Measurements from ENCODE around the gene TAS2R38.

Gene TAS2R38

DNA sequence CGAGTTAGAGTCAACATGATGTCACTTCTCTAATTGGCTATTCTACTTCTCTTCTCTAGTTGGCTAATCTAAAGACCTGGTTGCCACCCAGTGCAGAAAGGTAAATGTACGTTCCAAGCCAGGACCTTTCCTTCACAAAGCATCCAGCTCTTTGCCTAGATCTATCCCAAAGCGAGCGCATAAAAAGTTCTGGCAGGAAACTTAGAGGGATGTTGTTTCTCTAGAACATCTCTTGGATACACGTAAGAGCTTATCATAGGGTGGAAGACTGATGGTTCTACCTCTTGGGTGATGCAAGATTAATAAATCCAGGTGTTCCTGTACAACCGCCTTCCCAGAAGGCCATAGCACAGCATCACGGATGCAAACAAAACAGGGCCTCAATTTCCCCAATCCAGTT is at the start of gene TAS2R38:
TSS of gene TAS2R38 (minus strand) at position 101 of the 400 bp plus-strand sequence. CDS start at position 17, 84 bp downstream.
- in situ Hi-C loops (cut with MboI; ENCODE audit: low sequenced_read_pairs): no loop called here

DNA sequence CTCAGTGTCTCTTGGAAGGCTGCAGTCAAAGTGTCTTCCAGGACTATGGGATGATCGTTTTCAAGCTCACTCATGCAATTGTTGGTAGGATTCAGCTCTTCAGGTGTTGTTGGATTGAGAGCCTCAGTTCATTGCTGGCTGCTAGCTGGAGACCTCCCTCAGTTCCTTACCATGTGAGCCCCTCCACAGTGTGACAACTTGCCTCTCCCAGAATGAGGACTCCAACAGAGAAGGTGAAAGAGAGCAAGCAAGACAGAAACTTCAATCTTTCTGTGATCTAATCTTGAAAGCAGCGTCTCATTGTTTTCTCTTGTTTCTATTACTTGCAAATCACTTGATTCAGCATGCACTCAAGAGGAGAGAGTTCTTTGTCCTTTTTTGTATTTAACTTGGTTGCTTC is 44.6 kb upstream of the TAS2R38 start:
- DNase-seq (ENCODE audit: low spot score in 2 of 2): no peak
- in situ Hi-C loops (cut with MboI; ENCODE audit: low sequenced_read_pairs): no loop called here
- no peaks in the 10 kb centered on the region for H3K9me3 ChIP-seq

More for the DNA sequence above, at the start of gene TAS2R38:
- H3K27me3 ChIP-seq (ENCODE audit: low read depth): no peaks in the 10 kb centered on the region
- H3K4me3 ChIP-seq: no peak within 1 kb of the TSS
- no peak for DNase-seq (ENCODE audit: low spot score in 2 of 2)
- no peaks in the 10 kb centered on the region for H3K9me3 ChIP-seq
- H3K36me3 ChIP-seq (replicated peaks): no peaks in the 10 kb centered on the region
- H3K4me1 ChIP-seq: no peaks in the 10 kb centered on the region

DNA sequence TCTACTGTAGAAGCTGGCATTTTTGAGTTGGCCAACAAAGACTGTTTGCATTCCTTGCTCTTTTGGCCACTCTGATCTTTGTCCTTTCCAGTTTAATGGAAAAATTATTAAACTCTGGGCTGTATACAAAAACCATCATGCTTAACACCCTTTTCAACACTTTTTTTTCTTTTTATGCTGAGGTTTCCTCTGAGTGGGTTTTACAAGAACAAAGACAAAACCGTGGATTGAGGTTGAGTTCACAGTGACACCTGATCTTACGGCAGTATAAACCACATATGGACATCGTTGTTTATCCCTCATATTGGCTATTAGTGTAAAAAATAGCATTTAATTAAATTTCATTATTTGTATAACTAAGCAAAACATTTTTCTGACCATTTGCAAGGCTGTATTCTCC is 43.9 kb upstream of the TAS2R38 start:
- Histone ChIP-seq H3K4me1 (no peaks in the 10 kb centered on the region), H3K9me3 (no peaks in the 10 kb centered on the region), H3K36me3 (replicated peaks) (no peaks in the 10 kb centered on the region), H3K4me3 (no peak overlapping the region), H3K27me3 (ENCODE audit: low read depth) (no peaks in the 10 kb centered on the region)
- in situ Hi-C loops (cut with MboI; ENCODE audit: low sequenced_read_pairs): no loop called here
- no peak for DNase-seq (ENCODE audit: low spot score in 2 of 2)

More for the DNA sequence above, 44.6 kb upstream of the TAS2R38 start:
- H3K4me3 ChIP-seq: no peak overlapping the region
- H3K36me3 ChIP-seq (replicated peaks): no peaks in the 10 kb centered on the region
- H3K4me1 ChIP-seq: no peaks in the 10 kb centered on the region
- H3K27me3 ChIP-seq (ENCODE audit: low read depth): no peaks in the 10 kb centered on the region

DNA sequence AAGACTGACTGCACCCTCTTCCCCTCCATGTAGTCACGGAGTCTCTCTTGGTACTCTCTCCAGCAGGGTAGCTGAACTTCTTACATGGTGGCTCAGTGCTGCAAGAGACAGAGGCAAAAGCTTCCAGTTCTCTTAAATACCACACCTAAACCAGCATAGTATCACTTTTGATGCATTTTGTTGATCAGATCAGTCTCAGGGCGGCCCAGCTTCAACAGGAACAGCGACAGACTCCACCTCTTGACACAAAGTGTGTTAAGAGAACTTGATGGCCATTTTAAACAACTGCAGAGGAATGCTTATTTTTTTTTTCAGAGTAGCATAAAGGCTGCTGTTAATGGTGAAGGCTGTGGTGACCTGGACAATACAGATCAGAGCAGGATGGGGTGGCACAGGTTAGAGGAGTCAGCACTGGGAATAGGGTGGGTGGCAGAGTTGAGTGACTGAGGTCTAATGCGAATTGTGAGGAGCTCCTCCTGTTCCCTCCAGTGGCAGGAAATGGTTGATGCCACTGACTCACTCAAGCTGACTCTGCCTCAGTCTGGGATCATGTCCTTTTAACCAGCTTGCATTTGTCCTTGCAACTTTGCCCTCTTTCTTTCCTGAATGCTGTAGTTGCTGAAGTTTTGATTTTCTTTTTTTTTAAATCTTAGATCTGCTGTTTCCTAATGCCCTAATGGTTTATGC is 39.4 kb upstream of the TAS2R38 start:
- no peaks in the 10 kb centered on the region for H3K27me3 ChIP-seq (ENCODE audit: low read depth)
- in situ Hi-C loops (cut with MboI; ENCODE audit: low sequenced_read_pairs): no loop called here
- DNase-seq (ENCODE audit: low spot score in 2 of 2): no peak
- no peaks in the 10 kb centered on the region for H3K4me1 ChIP-seq
- no peaks in the 10 kb centered on the region for H3K36me3 ChIP-seq (replicated peaks)
- H3K9me3 ChIP-seq: no peaks in the 10 kb centered on the region
- H3K4me3 ChIP-seq: no peak overlapping the region

DNA sequence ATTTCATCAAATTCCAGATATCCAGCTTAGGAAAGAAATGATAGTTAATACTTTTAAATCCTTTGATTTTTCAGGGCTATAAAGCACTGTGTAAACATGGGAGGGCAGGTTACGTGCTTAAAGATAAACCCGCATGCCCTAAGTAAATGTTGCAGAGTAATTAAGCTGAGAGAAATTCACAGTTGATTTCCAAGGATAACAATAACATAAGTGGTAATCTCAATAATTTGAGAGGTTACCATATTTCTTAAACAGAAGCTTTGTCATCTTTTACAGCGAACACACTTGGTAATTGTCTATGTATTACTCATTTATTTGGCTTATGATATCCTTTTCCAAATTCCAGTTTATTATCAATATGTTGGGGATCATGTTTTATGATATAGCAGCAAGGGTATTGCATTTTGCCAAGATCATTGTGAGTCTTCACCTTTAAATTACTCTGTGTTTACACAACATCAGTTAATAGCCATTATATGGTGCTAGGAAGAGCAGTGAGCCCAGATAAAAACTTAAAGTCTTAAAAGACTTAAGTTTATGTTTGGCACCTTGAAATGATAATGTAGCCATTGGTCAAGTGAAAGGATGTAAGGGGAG is 37.5 kb upstream of the TAS2R38 start:
- no peaks in the 10 kb centered on the region for H3K9me3 ChIP-seq
- H3K4me3 ChIP-seq: no peak overlapping the region
- H3K36me3 ChIP-seq (replicated peaks): no peaks in the 10 kb centered on the region
- no peaks in the 10 kb centered on the region for H3K4me1 ChIP-seq
- DNase-seq (ENCODE audit: low spot score in 2 of 2): no peak
- H3K27me3 ChIP-seq (ENCODE audit: low read depth): no peaks in the 10 kb centered on the region
- in situ Hi-C loops (cut with MboI; ENCODE audit: low sequenced_read_pairs): no loop called here

DNA sequence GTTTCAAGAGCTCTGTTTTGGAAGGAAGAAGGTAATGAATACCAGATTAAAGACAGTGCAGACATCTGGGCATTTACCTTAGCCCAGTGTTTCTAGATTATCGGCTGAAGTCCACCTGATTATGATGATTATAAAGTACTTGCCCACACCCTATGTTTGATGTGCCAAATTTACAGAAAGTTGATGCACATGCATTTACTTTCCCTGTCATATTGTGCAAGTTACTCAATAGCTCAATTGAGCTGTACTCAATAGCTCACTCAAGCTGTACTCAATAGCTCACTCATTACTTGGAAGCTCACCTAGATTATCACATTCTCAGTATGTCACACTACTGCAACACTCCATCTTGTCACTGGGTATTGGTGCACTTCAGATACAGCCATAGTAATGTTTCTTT is 35.6 kb upstream of the TAS2R38 start:
- no peak for DNase-seq (ENCODE audit: low spot score in 2 of 2)
- no peaks in the 10 kb centered on the region for H3K9me3 ChIP-seq
- no peaks in the 10 kb centered on the region for H3K36me3 ChIP-seq (replicated peaks)
- H3K4me3 ChIP-seq: no peak overlapping the region
- no peaks in the 10 kb centered on the region for H3K4me1 ChIP-seq
- no peaks in the 10 kb centered on the region for H3K27me3 ChIP-seq (ENCODE audit: low read depth)
- in situ Hi-C loops (cut with MboI; ENCODE audit: low sequenced_read_pairs): no loop called here

DNA sequence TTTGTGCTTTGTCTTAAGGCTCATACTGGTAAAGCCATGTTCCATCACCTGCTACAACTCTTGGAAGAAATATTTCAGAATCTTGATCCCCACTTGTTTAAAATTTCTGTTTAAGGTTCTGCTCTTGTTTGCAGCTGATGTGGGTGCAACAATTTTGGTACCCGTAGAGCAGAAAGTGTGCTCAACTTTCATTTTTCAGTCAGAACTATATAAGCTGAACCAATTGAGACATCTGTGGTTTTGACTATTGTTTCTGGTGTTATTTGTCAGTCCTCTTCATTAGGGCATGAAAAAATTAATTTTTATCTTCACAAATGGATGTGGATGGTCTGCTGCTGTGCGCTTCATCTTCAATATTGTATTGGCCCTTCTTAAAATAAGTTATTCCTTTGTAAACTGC is 33.0 kb upstream of the TAS2R38 start:
- Histone ChIP-seq H3K27me3 (ENCODE audit: low read depth) (no peaks in the 10 kb centered on the region), H3K4me3 (no peak overlapping the region), H3K36me3 (replicated peaks) (no peaks in the 10 kb centered on the region), H3K9me3 (no peaks in the 10 kb centered on the region), H3K4me1 (no peaks in the 10 kb centered on the region)
- in situ Hi-C loops (cut with MboI; ENCODE audit: low sequenced_read_pairs): no loop called here
- no peak for DNase-seq (ENCODE audit: low spot score in 2 of 2)

DNA sequence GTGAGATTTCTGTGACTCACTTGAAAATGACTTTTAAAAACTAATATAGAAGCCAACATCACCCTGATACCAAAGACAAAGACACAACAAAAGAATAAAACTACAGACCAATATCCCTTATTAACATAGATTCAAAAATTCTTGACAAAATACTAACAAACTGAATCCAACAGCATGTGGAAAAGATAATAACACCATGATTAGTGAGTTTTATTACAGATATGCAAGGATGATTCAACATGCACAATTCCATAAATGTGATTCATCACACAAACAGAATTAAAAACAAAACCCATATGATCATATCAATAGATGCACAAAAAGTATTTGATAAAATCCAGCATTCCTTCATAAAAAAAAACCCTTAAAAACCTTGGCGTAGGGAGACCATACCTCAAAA is 28.6 kb upstream of the TAS2R38 start:
- in situ Hi-C loops (cut with MboI; ENCODE audit: low sequenced_read_pairs): no loop called here
- H3K36me3 ChIP-seq (replicated peaks): no peaks in the 10 kb centered on the region
- H3K4me3 ChIP-seq: no peak overlapping the region
- DNase-seq (ENCODE audit: low spot score in 2 of 2): no peak
- no peaks in the 10 kb centered on the region for H3K9me3 ChIP-seq
- no peaks in the 10 kb centered on the region for H3K4me1 ChIP-seq
- no peaks in the 10 kb centered on the region for H3K27me3 ChIP-seq (ENCODE audit: low read depth)

DNA sequence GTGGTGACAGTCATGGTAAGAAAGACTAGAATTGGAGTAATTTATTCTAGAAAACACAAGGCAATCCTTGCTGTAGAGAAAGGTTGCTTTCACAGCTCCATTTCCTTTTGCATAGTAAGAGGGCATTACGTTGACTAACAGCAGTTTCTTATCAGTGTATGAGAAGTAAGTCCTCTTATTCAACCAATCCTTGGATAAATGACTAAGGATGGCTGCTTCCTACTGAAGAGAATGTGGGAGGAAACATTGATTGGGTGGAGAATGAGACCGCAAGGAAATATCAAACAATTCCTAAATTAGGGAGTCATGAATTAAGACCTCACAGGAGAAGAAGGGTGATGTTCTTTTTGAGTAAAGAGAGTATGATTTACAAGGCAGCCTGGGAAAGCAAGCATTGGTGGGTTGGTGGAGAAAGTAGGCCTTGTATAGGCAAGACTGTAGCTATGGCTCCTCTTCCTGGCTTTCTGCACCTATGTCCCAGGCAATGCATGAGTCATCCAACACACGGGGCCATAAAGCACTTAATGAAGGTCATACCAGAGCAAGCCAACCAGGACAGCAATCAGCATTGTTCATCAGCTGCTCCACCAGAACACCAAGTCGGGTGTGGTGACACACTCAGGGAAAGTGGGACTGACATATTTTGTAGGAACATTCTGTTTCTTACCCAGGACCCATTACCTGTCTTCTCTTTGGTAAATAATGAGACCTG is 27.7 kb upstream of the TAS2R38 start:
- DNase-seq (ENCODE audit: low spot score in 2 of 2): no peak
- in situ Hi-C loops (cut with MboI; ENCODE audit: low sequenced_read_pairs): no loop called here
- H3K4me1 ChIP-seq: no peaks in the 10 kb centered on the region
- H3K36me3 ChIP-seq (replicated peaks): no peaks in the 10 kb centered on the region
- no peak overlapping the region for H3K4me3 ChIP-seq
- H3K9me3 ChIP-seq: no peaks in the 10 kb centered on the region
- H3K27me3 ChIP-seq (ENCODE audit: low read depth): no peaks in the 10 kb centered on the region

DNA sequence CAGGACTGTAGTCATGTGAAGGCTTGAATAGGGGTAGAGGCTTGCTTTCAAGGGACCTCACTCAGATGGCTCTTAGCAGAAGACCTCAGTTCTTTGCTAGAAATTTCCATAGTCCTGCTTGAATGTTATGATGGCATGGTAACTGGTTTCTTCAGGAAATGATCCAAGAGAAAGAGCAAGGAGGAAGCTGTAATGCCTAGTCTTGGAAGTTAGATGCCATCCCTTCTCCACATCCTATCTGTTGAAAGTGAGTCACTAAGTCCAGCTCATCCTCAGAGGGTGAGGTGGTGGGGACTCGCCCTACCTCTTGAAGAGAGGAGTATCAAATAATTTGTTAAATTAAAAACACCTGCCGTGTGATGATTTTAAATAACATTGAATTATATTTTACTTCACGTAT is 26.7 kb upstream of the TAS2R38 start:
- no peaks in the 10 kb centered on the region for H3K9me3 ChIP-seq
- in situ Hi-C loops (cut with MboI; ENCODE audit: low sequenced_read_pairs): no loop called here
- H3K4me3 ChIP-seq: no peak overlapping the region
- no peaks in the 10 kb centered on the region for H3K4me1 ChIP-seq
- no peak for DNase-seq (ENCODE audit: low spot score in 2 of 2)
- no peaks in the 10 kb centered on the region for H3K27me3 ChIP-seq (ENCODE audit: low read depth)
- no peaks in the 10 kb centered on the region for H3K36me3 ChIP-seq (replicated peaks)

DNA sequence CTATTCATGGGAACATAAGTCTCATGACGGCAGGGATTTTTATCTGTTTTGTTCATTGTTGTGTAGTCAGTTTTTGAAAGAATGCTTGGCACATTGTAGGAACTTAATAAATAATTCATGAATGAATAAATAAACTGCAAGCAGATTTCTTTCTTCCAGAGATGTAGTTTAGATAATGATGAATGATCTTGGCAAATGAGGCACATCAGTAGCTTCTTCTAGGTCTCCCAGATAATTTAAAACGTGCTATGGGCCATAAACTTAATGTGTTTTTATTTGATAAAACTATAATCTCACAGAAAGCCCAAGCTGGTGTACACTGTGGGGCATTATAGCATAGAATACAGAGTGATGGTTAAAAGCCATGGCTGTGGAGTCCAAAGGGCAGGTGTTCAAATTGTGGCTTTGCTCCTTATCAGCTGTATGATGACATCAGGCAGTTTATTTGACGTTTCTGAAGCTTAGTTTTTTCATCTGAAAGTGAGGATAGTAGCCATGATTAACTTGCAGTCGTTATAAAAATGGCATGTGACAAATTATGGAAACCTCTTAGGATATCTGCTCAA is 25.6 kb upstream of the TAS2R38 start:
- H3K4me1 ChIP-seq: no peaks in the 10 kb centered on the region
- no peak for DNase-seq (ENCODE audit: low spot score in 2 of 2)
- no peaks in the 10 kb centered on the region for H3K36me3 ChIP-seq (replicated peaks)
- no peaks in the 10 kb centered on the region for H3K9me3 ChIP-seq
- no peak overlapping the region for H3K4me3 ChIP-seq
- no peaks in the 10 kb centered on the region for H3K27me3 ChIP-seq (ENCODE audit: low read depth)
- in situ Hi-C loops (cut with MboI; ENCODE audit: low sequenced_read_pairs): no loop called here

DNA sequence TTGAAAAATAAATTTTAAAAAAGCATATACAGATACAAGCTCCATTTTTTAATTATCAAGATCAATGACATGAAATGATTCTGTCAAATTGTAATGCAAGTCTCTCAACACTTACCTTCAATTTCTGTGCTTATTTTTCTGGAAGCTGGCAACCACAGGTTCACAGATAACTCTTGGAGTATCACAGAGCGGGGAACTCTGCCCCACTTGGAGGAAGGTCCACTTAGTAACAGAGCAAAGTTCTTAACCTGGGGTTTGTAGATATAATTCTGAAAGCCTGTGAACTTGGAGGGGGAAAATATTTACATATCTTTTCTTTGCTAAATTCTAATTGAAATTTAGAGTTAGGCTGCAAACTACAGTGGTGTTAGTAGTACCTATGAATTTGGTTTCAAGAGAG is 19.8 kb upstream of the TAS2R38 start:
- no peaks in the 10 kb centered on the region for H3K27me3 ChIP-seq (ENCODE audit: low read depth)
- no peak overlapping the region for H3K4me3 ChIP-seq
- no peaks in the 10 kb centered on the region for H3K36me3 ChIP-seq (replicated peaks)
- H3K4me1 ChIP-seq: no peaks in the 10 kb centered on the region
- in situ Hi-C loops (cut with MboI; ENCODE audit: low sequenced_read_pairs): no loop called here
- DNase-seq (ENCODE audit: low spot score in 2 of 2): no peak
- no peaks in the 10 kb centered on the region for H3K9me3 ChIP-seq

DNA sequence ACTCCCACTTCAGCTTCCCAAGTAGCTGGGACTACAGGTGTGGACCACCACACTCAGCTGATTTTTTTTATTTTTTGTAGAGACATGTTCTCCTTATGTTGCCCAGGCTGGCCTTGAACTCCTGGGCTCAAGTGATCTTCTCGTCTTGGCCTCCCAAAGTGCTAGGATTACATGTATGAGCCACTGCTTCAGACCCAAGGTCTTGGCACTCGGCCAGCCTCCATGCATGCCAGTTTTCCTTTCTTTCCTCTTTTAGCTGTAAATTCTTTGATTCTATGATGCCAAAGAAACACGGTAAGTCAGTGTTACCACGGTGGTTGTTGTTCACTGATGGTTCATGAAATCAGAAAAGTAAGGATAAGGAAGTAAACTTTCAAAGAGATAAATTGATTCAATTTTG is 19.1 kb upstream of the TAS2R38 start:
- Histone ChIP-seq H3K9me3 (no peaks in the 10 kb centered on the region), H3K36me3 (replicated peaks) (no peaks in the 10 kb centered on the region), H3K27me3 (ENCODE audit: low read depth) (no peaks in the 10 kb centered on the region), H3K4me3 (no peak overlapping the region), H3K4me1 (no peaks in the 10 kb centered on the region)
- DNase-seq (ENCODE audit: low spot score in 2 of 2): no peak
- in situ Hi-C loops (cut with MboI; ENCODE audit: low sequenced_read_pairs): no loop called here

DNA sequence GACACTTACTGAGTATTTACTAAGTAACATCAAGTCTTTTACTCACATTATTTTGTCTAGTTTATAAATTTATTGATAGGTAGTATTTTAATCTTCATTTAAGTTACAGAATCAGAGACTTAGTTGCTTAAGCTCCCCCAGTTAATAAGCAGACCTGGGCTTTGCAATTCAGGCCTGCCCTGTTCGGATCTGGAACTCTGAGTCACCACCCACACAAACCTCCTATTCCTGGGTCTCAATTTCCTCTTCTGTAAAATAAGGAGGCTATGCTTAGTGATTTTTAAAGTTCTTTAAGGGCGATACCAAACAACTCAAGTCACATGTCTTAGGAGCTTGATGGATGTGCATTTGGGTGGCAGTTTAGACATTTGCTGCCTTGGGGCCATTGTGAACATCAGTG is 18.6 kb upstream of the TAS2R38 start:
- Histone ChIP-seq H3K4me3 (no peak overlapping the region), H3K9me3 (no peaks in the 10 kb centered on the region), H3K27me3 (ENCODE audit: low read depth) (no peaks in the 10 kb centered on the region), H3K36me3 (replicated peaks) (no peaks in the 10 kb centered on the region), H3K4me1 (no peaks in the 10 kb centered on the region)
- in situ Hi-C loops (cut with MboI; ENCODE audit: low sequenced_read_pairs): no loop called here
- DNase-seq (ENCODE audit: low spot score in 2 of 2): no peak
